HL-60 (cell line): Measurements from ENCODE around the gene NR4A3.

Source experiments
- DNase-seq, 2 experiments: peaks; one replicate each; pipeline ENCODE4 v3.0.0-alpha.2; 2010 to 2020; ENCODE audit warnings: low read depth in 1 of 2, low spot score in 1 of 2
- H3K27ac ChIP-seq: fragments of 250-450 bp; sonication (Bioruptor Pico); replicated peaks from 2 replicates; pipeline ENCODE4 v1.5.1; 2020; ENCODE audit warnings: mild to moderate bottlenecking, moderate library complexity
- H3K27me3 ChIP-seq: fragments of 250-450 bp; sonication (Bioruptor Pico); 2 replicates; pipeline ENCODE4 v1.5.1; 2021; ENCODE audit warnings: mild to moderate bottlenecking, moderate library complexity; ENCODE audit not compliant: insufficient read depth, poor library complexity, severe bottlenecking
- H3K4me3 ChIP-seq: replicated peaks from 2 replicates; pipeline ENCODE4 v1.5.1; 2011; ENCODE audit warnings: mild to moderate bottlenecking, control low read depth, low read length; ENCODE audit not compliant: insufficient read depth
- GABPA ChIP-seq: IDR thresholded peaks from 2 replicates; pipeline ENCODE4 v1.6.1; 2012; ENCODE audit warnings: low read depth
- POLR2AphosphoS5 ChIP-seq: IDR thresholded peaks from 2 replicates; pipeline ENCODE4 v1.6.1; 2012; ENCODE audit warnings: low read depth
- SPI1 ChIP-seq: IDR thresholded peaks from 2 replicates; pipeline ENCODE4 v1.6.1; 2012; ENCODE audit warnings: low read depth, mild to moderate bottlenecking, borderline replicate concordance
- TF ChIP-seq, protein P1 (sequence below): IDR thresholded peaks from one replicate; pipeline ENCODE4 v1.5.1; 2011; ENCODE audit warnings: low read length, control low read depth, inconsistent platforms; ENCODE audit not compliant: insufficient read depth
- TF ChIP-seq, protein P2 (sequence below): IDR thresholded peaks from 2 replicates; pipeline ENCODE4 v1.6.1; 2012; ENCODE audit warnings: low read depth; ENCODE audit not compliant: insufficient replicate concordance

The NR4A3 gene

DNA sequence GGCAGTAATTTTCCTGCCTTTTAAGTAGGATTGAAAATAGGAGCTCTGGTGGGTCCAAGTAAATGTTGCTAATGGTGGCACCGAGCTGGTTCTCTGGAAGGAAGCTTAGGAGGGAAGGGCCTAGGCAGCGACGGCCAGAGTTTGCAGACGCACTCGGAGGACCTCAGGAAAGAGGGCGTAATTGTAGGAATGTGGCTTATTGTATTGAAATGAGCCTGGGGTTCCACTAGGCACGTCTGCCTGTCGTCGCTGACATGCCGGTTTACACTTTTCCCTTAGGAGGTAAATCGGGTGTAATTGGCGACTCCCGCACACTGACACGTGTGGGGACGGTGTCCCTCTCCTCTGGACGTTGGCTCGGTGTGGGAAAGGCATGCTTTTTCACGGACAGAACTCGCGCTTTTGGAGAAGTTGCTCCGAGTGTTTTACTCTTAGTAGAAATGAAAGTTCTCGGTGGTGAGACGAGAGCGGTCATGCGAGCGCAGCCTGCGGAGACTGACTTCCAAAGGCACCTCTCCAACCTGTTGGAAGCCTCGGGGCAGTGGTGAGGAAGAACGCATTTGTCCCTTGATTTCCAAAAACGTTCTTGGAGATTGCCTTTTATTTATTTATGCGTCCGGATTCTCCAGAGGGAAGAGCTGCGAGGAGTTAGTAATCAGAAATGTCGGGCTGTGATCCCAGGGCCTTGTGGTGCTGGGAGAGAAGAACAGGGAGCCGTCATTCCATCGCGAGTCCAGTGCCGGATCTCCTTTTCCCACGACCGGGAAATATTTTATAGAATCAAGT, 1.3 kb downstream of the NR4A3 start:
- Histone ChIP-seq H3K27me3 (peaks cover 42% of the 10 kb centered on the region), H3K27ac (no peak overlapping the region), H3K4me3 (peak overlapping the region; percentile 85)
- peak in 1 of 2 experiments; percentile 13 for DNase-seq
- TF ChIP-seq, protein P1, sequence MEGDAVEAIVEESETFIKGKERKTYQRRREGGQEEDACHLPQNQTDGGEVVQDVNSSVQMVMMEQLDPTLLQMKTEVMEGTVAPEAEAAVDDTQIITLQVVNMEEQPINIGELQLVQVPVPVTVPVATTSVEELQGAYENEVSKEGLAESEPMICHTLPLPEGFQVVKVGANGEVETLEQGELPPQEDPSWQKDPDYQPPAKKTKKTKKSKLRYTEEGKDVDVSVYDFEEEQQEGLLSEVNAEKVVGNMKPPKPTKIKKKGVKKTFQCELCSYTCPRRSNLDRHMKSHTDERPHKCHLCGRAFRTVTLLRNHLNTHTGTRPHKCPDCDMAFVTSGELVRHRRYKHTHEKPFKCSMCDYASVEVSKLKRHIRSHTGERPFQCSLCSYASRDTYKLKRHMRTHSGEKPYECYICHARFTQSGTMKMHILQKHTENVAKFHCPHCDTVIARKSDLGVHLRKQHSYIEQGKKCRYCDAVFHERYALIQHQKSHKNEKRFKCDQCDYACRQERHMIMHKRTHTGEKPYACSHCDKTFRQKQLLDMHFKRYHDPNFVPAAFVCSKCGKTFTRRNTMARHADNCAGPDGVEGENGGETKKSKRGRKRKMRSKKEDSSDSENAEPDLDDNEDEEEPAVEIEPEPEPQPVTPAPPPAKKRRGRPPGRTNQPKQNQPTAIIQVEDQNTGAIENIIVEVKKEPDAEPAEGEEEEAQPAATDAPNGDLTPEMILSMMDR: no peak
- TF ChIP-seq, protein P2, sequence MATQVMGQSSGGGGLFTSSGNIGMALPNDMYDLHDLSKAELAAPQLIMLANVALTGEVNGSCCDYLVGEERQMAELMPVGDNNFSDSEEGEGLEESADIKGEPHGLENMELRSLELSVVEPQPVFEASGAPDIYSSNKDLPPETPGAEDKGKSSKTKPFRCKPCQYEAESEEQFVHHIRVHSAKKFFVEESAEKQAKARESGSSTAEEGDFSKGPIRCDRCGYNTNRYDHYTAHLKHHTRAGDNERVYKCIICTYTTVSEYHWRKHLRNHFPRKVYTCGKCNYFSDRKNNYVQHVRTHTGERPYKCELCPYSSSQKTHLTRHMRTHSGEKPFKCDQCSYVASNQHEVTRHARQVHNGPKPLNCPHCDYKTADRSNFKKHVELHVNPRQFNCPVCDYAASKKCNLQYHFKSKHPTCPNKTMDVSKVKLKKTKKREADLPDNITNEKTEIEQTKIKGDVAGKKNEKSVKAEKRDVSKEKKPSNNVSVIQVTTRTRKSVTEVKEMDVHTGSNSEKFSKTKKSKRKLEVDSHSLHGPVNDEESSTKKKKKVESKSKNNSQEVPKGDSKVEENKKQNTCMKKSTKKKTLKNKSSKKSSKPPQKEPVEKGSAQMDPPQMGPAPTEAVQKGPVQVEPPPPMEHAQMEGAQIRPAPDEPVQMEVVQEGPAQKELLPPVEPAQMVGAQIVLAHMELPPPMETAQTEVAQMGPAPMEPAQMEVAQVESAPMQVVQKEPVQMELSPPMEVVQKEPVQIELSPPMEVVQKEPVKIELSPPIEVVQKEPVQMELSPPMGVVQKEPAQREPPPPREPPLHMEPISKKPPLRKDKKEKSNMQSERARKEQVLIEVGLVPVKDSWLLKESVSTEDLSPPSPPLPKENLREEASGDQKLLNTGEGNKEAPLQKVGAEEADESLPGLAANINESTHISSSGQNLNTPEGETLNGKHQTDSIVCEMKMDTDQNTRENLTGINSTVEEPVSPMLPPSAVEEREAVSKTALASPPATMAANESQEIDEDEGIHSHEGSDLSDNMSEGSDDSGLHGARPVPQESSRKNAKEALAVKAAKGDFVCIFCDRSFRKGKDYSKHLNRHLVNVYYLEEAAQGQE: no peak
- TF ChIP-seq POLR2AphosphoS5: no peak
- TF ChIP-seq GABPA: no peak
- no peak for TF ChIP-seq SPI1

DNA sequence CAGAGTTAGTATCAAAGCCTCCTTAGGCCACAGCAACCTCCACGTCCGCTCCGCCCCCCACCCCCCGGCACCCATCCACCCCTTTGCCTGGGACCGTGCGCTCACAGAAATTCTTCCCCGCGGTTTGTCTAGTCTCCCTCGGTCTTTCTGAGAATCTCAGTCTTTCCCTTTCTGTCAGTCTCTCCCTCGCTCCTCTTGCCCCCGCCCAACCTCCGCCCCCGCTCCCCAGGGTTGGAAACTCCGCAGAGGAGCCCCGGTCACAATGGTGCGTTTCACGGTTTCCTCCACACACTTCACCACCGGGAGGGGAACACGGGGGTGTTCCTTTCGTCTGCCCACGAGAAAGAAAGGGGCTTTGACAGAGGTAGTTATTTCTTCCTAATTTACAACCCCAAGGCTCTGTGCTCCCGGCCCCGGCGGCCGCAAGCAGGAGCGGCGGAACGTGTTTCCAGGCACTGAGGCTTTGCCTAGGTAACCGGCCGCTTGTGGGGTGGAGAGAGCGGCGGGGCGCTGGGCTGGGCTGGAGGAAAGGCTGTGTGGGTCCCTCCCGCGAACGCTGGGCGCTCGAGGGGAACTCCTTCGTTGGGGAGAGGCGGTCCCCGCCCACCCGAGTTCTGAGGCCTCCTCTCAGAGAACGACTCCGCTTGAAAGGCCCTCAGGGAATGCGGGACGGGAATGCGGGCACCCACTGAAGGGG, 2.1 kb downstream of the NR4A3 start:
- peak in 1 of 2 experiments; percentile 3 for DNase-seq
- Histone ChIP-seq H3K27me3 (peaks cover 48% of the 10 kb centered on the region), H3K27ac (no peak overlapping the region), H3K4me3 (peak overlapping the region; percentile 85)
- TF ChIP-seq POLR2AphosphoS5: no peak
- TF ChIP-seq, protein P2: no peak

DNA sequence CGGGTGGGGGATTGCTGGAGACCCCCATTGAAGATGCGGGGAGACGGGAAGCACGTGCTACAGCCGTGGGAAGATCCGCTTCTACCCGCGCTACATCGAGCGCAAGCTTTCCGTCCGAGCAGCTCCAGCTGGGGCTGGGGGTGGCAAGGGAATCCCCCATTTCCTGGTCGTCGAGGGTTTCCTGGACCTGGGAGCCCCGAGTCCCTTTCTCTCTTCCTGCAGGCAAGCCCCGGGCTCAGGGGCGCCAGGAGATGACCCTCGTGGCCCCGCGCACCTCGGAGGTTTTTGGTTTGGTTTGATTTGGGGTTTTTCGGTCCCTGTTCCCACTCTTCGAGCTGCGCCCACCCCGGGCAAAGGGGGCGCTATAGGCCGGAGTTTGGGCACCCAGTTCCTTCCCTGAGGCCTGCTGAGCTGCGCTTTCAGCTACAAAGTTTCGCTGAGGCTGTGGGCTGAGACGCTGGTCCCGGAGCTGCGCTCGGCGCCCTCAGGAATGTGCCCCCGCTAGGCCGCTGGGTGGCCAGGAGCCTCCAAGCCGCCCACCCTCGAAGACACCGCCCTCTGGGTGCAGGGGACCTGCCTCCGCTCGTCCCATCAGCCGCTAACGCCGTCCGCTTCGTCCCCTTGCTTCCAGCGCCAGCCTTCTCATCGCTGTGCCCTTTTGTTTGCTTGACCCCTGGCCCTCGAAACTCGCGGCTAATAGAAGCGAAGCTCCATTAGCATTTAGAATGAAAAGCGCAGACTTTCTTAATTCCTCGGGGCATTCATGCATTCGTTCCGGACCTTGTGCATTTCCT, 2.9 kb downstream of the NR4A3 start:
- Histone ChIP-seq H3K27me3 (peaks cover 56% of the 10 kb centered on the region), H3K27ac (no peak overlapping the region), H3K4me3 (peak overlapping the region; percentile 85)
- TF ChIP-seq GABPA (no peak), POLR2AphosphoS5 (no peak), SPI1 (peak; percentile 36; the same call in 1 of the 2 replicates)
- TF ChIP-seq, protein P2: no peak
- TF ChIP-seq, protein P1: peak; percentile 45
- DNase-seq: peak in 1 of 2 experiments; percentile 74
